GM18507 (cell line): ENCODE measurements around the gene EIF5.

ENCODE experiments used
- DNase-seq: peaks from one replicate; pipeline ENCODE4 v3.0.0; 2011; ENCODE audit warnings: low read depth; ENCODE audit not compliant: insufficient read length; ENCODE audit errors: extremely low spot score
- FAIRE-seq: peaks from 2 replicates; lab custom pipeline; 2011; peaks lifted over from hg19 to GRCh38; lab: Jason Lieb, UNC

EIF5 gene

DNA sequence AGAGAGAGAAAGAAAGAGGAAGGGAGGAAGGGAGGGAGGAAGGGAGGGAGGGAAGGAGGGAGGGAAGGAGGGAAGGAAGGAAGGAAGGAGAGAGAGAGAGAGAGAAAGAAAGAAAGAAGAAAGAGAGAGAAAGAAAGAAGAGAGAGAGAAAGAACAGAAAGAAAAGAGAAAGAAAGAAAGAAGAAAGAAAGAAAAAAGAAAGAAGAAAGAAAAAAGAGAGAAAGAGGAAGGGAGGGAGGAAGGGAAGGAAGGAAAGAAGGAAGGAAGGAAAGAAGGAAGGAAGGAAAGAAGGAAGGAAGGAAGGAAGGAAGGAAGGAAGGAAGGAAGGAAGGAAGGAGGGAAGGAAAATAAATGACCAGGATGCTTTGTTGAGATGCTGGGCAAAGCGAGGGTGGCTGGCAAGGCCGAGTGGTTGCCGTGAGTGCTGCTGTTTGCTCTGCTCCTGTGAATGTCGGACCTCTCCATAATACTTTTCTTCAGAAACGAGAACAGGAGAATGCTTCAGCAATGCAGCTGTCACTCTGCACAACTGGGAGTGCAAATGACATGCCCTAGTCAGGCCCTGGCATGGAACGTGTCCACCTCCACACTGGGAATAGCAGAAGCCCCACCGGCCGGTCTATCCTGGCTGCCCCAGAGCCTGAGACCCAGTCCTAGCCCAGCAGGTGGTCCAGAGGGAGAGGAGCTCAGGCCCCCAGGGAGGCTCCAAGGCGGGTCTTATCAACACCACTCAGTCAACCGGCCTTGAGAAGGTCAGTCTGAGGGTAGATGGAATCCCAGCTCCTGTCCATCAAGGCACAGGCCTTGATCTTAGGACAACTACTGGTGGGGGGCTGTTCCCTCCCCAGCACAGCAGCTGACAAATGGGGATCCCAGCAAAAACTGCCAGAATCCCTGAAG, 25.1 kb upstream of the EIF5 start:
- no peak for DNase-seq
- no peak for FAIRE-seq

- DNase-seq (no peak), FAIRE-seq (no peak)
Observed at GRCh38 chr14:103310576-103311095, 23.4 kb upstream of the EIF5 start.

DNA sequence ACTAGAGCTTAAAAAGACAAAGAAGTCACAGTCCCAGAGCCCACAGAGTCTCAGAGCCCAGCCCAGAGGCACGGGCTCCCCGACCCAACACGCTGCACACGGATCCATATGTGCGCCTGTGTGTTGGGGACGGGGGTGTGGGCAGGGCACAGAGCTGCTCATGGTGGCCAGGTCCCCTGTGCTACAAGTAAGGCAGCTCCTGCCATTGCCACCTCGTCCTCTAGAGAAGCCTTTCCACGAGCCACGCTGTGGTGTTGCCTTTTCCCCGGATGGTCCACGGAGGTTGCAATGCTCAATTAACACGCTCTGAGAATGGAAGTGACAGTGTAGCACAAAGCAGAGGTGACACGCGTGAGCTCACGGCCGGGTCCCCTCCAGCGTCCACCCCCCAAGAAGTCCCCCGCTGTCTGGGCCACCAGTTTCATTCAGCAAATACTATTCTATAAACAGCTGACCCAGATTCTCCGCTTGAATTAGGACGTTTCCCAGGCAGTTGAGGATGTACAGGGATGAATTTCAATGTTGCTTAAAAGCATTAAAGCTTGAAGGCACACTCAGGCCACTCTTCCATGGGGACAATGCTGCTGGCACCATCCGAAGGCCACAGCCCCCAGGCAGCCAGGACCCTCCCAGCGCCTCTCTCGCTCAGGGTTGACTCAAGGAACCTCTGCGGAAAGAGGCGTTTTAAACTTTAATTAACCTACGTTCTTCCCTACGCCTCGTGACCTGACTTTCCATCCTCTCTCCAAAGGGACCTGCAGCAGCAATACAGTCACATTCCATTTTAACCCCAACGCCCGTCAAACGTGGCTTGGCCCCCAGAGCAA, 22.7 kb upstream of the EIF5 start:
- FAIRE-seq (no peak), DNase-seq (no peak)

DNA sequence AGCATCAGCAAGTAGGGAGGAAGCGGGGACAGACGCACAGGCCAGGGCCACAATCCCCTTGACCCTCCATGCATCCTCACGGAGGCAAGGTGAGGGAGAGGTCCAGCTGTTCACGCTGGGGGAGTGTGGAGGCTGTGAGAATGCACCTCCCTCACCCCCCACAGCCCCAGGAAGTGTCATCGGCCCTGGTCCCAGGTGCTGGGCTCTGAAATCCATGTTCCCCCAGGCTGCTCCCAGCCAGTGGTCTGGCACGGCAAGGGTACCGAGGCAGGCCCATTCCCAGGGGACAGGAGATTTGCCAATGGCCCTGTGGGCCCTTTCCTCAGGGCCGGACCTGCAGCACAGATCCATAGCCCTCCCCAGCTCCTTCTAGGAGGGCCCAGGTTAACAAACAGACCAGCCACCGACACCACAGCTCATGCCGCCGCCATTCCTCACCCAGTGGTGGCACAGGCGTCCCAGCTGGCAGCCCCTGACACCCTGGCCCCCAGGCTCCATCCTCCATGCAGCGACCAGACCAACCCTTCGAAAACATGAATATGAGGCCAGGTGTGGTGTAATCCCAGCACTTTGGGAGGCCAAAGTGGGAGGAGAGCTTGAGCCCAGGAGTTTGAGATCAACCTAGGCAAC, 21.9 kb upstream of the EIF5 start:
- FAIRE-seq (no peak), DNase-seq (no peak)

DNA sequence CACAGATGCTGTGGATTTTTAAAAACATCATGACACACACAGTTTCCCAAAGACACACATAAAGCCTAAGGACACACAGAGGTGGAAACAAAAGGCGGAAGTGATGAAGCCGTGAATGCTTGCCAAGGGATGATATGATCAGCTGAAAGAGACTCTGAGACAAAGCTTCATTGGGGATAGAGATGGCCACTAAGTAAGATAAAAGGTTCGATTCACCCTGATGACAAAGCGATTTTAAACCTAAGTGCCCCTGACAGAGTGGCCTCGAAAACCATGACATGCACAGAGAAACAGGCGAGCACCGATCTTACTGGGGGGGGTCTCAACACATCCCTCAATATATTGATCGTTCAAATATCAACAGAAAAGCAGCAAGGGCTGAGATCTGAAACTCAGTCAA, 20.3 kb upstream of the EIF5 start:
- FAIRE-seq (no peak), DNase-seq (no peak)

DNA sequence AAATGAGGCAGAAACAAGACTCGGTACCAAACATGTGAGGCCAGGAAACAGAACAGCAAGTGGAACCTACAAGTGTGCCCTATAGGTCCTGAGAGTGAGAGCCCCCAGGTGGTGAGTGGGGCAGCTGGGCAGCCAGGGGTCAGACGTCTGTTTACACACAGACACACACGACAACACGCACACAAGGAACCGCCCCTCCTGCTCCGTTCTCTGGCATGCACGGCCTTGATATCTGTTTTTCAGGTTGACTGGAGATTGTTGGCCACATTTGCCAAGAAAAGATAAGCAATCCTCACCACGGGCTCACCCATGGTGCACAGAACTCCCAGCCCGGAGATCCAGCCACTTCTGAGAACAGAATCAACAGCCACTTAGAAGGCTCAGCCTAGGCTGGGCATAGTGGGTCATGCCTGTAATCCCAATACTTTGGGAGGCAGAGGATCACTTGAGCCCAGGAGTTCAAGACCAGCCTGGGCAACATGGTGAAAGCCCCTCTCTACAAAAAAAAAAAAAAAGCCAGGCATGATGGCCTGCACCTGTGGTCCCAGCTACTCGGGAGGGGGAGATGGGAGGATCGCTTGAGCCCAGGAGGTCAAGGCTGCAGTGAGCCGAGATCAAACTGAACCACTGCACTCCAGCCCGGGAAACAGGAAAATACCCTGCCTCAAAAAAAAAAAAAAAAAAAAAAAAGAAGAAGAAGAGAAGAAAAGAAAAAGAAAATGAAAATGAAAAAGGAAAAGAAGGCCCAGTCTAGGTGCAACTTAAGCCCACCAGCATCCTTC, 19.4 kb upstream of the EIF5 start:
- no peak for FAIRE-seq
- DNase-seq: no peak

- no peak for DNase-seq
- no peak for FAIRE-seq
Observed at GRCh38 chr14:103315351-103315911, 18.6 kb upstream of the EIF5 start.

- DNase-seq (no peak), FAIRE-seq (no peak)
Observed at GRCh38 chr14:103315941-103316340, 18.1 kb upstream of the EIF5 start.

GRCh38 chr14:103316721-103317121, 17.3 kb upstream of the EIF5 start:
- no peak for DNase-seq
- no peak for FAIRE-seq

- DNase-seq (no peak), FAIRE-seq (no peak)
Observed at GRCh38 chr14:103317251-103317650, 16.8 kb upstream of the EIF5 start.

- DNase-seq (no peak), FAIRE-seq (no peak)
Observed at GRCh38 chr14:103317976-103318580, 16.0 kb upstream of the EIF5 start.

- no peak for FAIRE-seq
- DNase-seq: no peak
Observed at GRCh38 chr14:103318750-103319419, 15.2 kb upstream of the EIF5 start.

- no peak for DNase-seq
- peak; percentile 75 for FAIRE-seq
Observed at GRCh38 chr14:103319422-103319821, 14.6 kb upstream of the EIF5 start.

GRCh38 chr14:103326078-103326477, 8.0 kb upstream of the EIF5 start:
- no peak for FAIRE-seq
- no peak for DNase-seq

DNA sequence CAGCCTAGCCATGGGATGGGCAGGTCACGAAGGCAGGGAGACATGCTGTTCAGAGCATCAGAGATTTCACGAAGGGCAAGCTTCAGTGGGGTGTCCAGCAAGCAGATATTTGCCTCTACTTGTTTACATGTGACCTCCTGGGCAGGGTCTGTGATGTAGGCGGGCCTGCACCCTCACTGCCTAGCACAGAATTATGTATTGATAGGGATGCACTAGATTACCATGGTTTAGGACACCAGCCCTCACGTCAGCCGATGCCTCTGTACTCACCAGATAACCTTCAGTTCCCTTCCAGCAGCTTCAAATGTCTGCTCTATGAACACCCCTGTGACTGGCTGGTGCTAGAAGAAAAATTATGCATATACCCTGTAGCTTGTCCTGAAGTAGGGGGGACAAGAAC, 5.1 kb upstream of the EIF5 start:
- FAIRE-seq: no peak
- DNase-seq: no peak

DNA sequence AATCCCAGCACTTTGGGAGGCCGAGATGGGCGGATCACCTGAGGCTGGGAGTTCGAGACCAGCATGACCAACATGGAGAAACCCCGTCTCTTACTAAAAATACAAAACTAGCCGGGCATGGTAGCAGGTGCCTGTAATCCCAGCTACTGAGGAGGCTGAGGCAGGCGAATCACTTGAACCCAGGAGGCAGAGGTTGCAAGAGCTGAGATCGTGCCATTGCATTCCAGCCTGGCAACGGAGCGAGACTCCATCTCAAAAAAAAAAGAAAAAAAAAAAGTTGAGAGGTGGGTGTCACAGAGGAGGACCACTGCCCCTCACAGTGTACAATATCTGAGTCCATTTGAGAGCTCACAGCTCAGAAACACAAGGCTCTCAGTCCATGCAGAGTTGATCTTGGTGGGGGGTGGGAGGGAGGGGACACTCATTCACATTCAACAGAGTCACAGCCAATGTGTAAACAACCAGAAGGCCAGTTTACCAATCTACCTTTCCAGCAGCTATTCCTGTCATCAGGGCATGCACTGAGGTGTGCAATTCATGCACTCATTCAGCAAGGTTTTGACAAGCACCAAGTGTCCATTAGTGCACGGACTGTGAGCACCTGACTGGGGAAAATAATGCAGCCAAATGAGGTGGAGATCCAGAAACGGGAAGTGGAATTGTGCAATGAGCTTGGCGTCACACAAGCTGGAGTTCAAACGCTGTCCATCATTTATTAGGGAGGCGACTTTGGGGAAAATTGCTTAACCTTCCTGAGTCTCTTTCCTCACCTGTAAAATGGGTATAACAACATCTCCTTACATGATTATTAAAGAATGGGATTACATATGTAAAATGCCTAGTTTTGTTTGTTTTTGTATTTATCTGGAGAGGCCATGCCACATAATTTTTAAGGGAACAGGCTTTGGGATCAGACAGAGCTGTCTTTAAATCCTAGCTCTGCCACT, 4.4 kb upstream of the EIF5 start:
- DNase-seq (no peak), FAIRE-seq (no peak)

GRCh38 chr14:103330536-103330935, 3.5 kb upstream of the EIF5 start:
- DNase-seq (no peak), FAIRE-seq (no peak)
